CD4-positive, alpha-beta T cell (primary cell): ENCODE data around the gene GPC6. TPM values are rescaled to one million over a fixed set of nuclear protein-coding genes. Genes with fewer than 3 reads are reported as not detected.

Experiments used
- ATAC-seq: fragments of 200-7000 bp; cut with Tn5 transposase; one replicate; pipeline ENCODE4 v1.10.0; 2022; ENCODE audit warnings: mild to moderate bottlenecking; ENCODE audit not compliant: poor library complexity
- CTCF ChIA-PET: fragments of 350-600 bp; sonication (Branson Sonifier 250); formaldehyde crosslinking; loops from one replicate; lab custom pipeline; 2021; ENCODE audit warnings: antibody characterized with exemption, inconsistent platforms; lab: Charles Lee
- POLR2A ChIA-PET: fragments of 350-600 bp; sonication (Branson Sonifier 250); formaldehyde crosslinking; loops from one replicate; lab custom pipeline; 2021; ENCODE audit warnings: antibody characterized with exemption, inconsistent platforms; lab: Charles Lee
- DNase-seq, 14 experiments: peaks; one replicate each; pipeline ENCODE4 v3.0.0-alpha.2; 2013 to 2020; ENCODE audit warnings: mixed read lengths in 2 of 14
- H3K27ac ChIP-seq, 2 donors: one replicate each; pipeline versions ENCODE4 v1.5.1 to v1.7.0; 2013; ENCODE audit warnings: low read length in 2 of 2, low read depth in 1 of 2, mild to moderate bottlenecking in 1 of 2
- H3K27me3 ChIP-seq, 2 experiments: 1 replicate in 1 of 2; 2 replicates in 1 of 2; pipeline versions ENCODE4 v1.6.1 to v1.7.0; 2013; ENCODE audit warnings: low read length in 2 of 2, control low read depth in 1 of 2, mild to moderate bottlenecking in 1 of 2, moderate library complexity in 1 of 2; ENCODE audit not compliant: insufficient read depth in 2 of 2, control insufficient read depth in 1 of 2
- H3K36me3 ChIP-seq: one replicate; pipeline ENCODE4 v1.6.1; 2013; ENCODE audit warnings: low read length, control low read depth; ENCODE audit not compliant: insufficient read depth
- H3K4me1 ChIP-seq: one replicate; pipeline ENCODE4 v1.6.1; 2013; ENCODE audit warnings: low read length, control low read depth; ENCODE audit not compliant: insufficient read depth
- H3K4me3 ChIP-seq: one replicate; pipeline ENCODE4 v1.5.1; 2013; ENCODE audit warnings: mild to moderate bottlenecking, low read length, moderate library complexity
- H3K9me3 ChIP-seq, 2 experiments: 1 replicate in 1 of 2; 2 replicates in 1 of 2; pipeline versions ENCODE4 v1.6.1 to v1.7.0; 2013; ENCODE audit warnings: low read length in 2 of 2, mild to moderate bottlenecking in 2 of 2, control low read depth in 1 of 2, moderate library complexity in 1 of 2; ENCODE audit not compliant: control insufficient read depth in 1 of 2, insufficient read depth in 1 of 2
- H3K27ac Mint-ChIP-seq: one replicate; pipeline ENCODE4 v1.8.0; 2020; ENCODE audit warnings: mixed read lengths
- H3K27me3 Mint-ChIP-seq: one replicate; pipeline ENCODE4 v1.8.0; 2021; ENCODE audit warnings: mixed read lengths
- H3K36me3 Mint-ChIP-seq: one replicate; pipeline ENCODE4 v1.8.0; 2021; ENCODE audit warnings: low read depth, mixed read lengths
- H3K4me1 Mint-ChIP-seq: one replicate; pipeline ENCODE4 v1.8.0; 2021; ENCODE audit warnings: low read depth, mixed read lengths
- H3K4me3 Mint-ChIP-seq: one replicate; pipeline ENCODE4 v1.8.0; 2020; ENCODE audit warnings: mild to moderate bottlenecking, mixed read lengths
- H3K9me3 Mint-ChIP-seq: one replicate; pipeline ENCODE4 v1.8.0; 2020; ENCODE audit warnings: mixed read lengths
- CTCF ChIP-seq: fragments of 200-600 bp; IDR thresholded peaks from one replicate; pipeline ENCODE4 v1.8.0; 2022; ENCODE audit warnings: antibody characterized with exemption, mild to moderate bottlenecking
- intact Hi-C, 2 experiments: fragments of 100-400 bp; cut with DNase I in 1 of 2; cut with micrococcal nuclease in 1 of 2; formaldehyde crosslinking; loops; one replicate each; pipeline versions ENCODE4 v1.15.1 to v1.9.0; 2023 to 2025; cut with DNase I, micrococcal nuclease
- total RNA-seq, 174 experiments: library from RNA in 2 of 174; stranded (reverse) in 2 of 174; gene quantifications; one replicate each; pipeline ENCODE4 v1.2.3 and lab custom pipeline; 2021 to 2026

GPC6 gene
- total RNA-seq, 2 experiments from 2014 or later: not detected

- Mint-ChIP-seq H3K4me1 (no peaks in the 10 kb centered on the region), H3K4me3 (no peak overlapping the region), H3K27me3 (no peaks in the 10 kb centered on the region), H3K9me3 (no peaks in the 10 kb centered on the region), H3K36me3 (no peaks in the 10 kb centered on the region), H3K27ac (no peak overlapping the region)
- no peak for DNase-seq
- H3K27ac ChIP-seq: no peak overlapping the region
- no peaks in the 10 kb centered on the region for H3K27me3 ChIP-seq
- no peak for ATAC-seq
- H3K4me3 ChIP-seq: no peak overlapping the region
- no peaks in the 10 kb centered on the region for H3K4me1 ChIP-seq
- no peak for TF ChIP-seq CTCF
- ChIA-PET CTCF (no interaction called here), POLR2A (no interaction called here)
- intact Hi-C loops: no loop called here
- H3K36me3 ChIP-seq: no peaks in the 10 kb centered on the region
- no peaks in the 10 kb centered on the region for H3K9me3 ChIP-seq
These were observed 527.0 kb downstream of the GPC6 start for GRCh38 chr13:93753639-93754038.

GRCh38 chr13:93755341-93755740 is 528.7 kb downstream of the GPC6 start:
- Histone ChIP-seq H3K36me3 (no peaks in the 10 kb centered on the region), H3K9me3 (no peaks in the 10 kb centered on the region), H3K4me3 (no peak overlapping the region), H3K27me3 (no peaks in the 10 kb centered on the region), H3K27ac (no peak overlapping the region), H3K4me1 (no peaks in the 10 kb centered on the region)
- no peaks in the 10 kb centered on the region for H3K4me1 Mint-ChIP-seq
- no peak overlapping the region for H3K27ac Mint-ChIP-seq
- no peaks in the 10 kb centered on the region for H3K36me3 Mint-ChIP-seq
- ATAC-seq (no peak), DNase-seq (no peak)
- CTCF ChIA-PET: no interaction called here
- POLR2A ChIA-PET: no interaction called here
- no peak overlapping the region for H3K4me3 Mint-ChIP-seq
- H3K9me3 Mint-ChIP-seq: no peaks in the 10 kb centered on the region
- TF ChIP-seq CTCF: no peak
- H3K27me3 Mint-ChIP-seq: no peaks in the 10 kb centered on the region
- intact Hi-C loops: no loop called here

DNA sequence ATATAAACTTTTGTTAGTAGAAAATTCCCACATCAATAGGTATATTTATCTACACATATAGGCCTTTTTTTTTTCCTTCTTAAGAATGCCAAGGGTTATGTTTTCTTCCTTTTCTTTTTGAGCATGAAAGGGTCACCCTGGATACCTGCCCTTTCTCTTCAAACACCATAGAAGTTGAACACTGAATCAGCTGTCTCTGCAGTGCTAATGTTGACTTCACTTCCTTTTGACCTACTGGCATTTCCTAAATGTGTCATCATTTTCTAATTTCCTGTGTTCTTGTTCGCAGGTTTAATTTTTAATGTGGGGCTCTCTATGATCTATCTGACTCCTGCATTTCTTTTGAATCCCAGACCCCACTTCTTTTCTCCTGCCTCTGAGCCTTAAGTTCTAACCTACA is 532.0 kb downstream of the GPC6 start:
- Mint-ChIP-seq H3K36me3 (no peaks in the 10 kb centered on the region), H3K9me3 (no peaks in the 10 kb centered on the region), H3K27me3 (no peaks in the 10 kb centered on the region), H3K4me1 (no peaks in the 10 kb centered on the region), H3K4me3 (no peak overlapping the region), H3K27ac (no peak overlapping the region)
- Histone ChIP-seq H3K36me3 (no peaks in the 10 kb centered on the region), H3K9me3 (no peaks in the 10 kb centered on the region), H3K4me1 (no peaks in the 10 kb centered on the region), H3K27me3 (no peaks in the 10 kb centered on the region), H3K4me3 (no peak overlapping the region), H3K27ac (no peak overlapping the region)
- POLR2A ChIA-PET: no interaction called here
- DNase-seq (peak in 2 of 14 experiments; percentile 0 to 8), ATAC-seq (no peak)
- no peak for TF ChIP-seq CTCF
- CTCF ChIA-PET: no interaction called here
- intact Hi-C loops: no loop called here
